ENCODE results near the gene TUBA1C.
"Not testable (repeated sequence)": the region's sequence is repeated elsewhere in the genome, so short reads cannot be mapped to it uniquely, and the experiment has no call there.

TUBA1C gene

GRCh38 chr12:49283541-49284429, 18.9 kb downstream of the TUBA1C start:
- DNase-seq: no peak

- DNase-seq: no peak
These were observed 19.8 kb downstream of the TUBA1C start for GRCh38 chr12:49284672-49285071.

- DNase-seq: no peak
These were observed 23.0 kb downstream of the TUBA1C start for GRCh38 chr12:49287876-49288275.

DNA sequence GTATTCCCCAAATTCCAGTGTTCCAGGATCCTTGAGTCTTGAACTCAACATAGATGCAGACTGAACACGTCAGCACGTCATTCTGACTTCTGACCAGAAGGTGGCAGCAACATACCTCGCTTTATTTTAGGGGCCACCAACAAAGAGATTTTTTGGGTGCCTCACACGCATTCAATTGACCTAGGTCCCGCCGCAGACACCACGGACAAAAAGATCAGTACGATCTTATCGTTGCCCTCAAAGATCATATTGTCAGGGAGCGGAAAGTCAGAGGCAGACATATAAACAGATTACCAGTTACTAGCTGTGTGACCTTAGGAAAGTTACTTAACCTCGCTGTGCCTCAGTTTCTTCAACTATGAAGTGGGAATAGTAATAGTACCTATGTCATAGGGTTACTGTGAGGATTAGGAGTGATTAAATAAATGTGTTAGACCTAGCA, 23.6 kb downstream of the TUBA1C start:
- DNase-seq: peak; percentile 75

DNA sequence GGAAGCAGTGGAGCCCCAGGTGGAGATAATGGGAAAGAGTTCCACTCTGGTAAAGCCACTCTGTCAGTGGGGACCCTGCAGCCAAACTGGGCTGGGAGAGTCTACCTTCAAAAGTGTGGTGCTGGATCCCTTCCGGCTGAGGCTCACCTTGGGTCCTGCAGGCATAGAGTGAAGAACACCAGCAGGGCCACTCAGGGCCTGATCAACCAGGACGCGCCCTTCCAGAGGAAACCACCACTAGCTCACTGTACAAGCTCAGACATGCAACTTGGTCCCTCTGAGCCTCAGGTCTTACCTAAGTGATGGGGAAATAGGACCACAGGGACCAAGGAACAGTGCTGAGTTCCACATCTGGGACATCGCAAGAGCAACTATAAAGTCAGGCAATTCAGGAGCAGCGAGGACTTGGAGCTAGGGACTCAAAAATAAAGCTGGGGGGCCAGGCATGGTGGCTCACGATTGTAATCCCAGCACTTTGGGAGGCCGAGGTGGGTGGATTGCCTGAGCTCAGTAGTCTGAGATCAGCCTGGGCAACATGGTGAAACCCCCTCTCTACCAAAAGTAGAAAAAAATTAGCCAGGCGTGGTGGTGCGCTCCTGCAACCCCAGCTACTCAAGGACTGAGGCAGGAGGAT, 24.2 kb downstream of the TUBA1C start:
- DNase-seq: no peak

- no peak for DNase-seq
These were observed 27.8 kb downstream of the TUBA1C start for GRCh38 chr12:49292729-49293055.

DNA sequence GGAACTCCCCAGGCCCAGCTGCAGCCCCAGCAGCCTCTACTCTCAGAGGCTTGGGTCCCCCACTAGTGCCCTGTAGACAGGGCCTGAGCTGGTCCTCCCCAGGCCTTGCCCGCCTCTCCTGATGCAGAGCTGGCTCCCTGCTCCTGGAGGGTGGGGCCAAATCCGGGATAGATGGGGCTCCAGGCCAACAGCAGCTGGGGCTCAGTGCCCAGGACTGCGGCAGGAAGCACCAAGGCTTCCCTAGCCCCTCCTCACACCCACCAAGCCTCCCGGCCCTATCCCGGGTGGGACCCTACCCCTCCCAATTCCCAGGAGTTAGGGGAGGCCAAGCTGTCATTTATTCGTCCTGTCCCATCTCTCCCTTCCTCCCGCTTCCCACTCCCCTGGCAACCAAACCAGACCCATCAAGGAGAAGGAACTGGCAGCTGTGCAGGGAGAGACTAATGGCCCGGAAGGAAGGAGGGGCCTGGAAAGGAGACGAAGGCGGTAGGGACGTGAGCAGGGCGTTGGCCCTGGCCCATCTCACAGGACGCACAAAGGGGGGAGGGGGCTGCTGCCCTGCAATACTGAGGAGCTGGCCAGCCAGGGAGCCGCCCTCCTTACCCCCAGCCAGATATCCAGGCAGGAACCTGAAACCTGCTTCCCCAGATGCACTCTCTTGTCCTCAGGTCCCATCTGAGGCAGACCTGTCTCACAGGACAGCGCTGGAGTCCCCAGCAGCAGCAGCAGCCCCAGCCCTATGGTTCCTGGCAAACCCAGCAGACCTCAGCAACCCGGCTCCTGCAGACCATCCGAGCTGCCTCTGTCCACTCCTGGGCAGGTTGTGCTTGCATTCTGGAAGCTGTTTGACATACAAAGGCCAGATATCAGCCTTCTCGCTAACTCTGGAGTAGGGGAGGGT, 28.4 kb downstream of the TUBA1C start:
- DNase-seq: no peak

- no peak for DNase-seq
These were observed 29.4 kb downstream of the TUBA1C start for GRCh38 chr12:49294086-49294803.

- DNase-seq: no peak
These were observed 29.9 kb downstream of the TUBA1C start for GRCh38 chr12:49294804-49295081.

GRCh38 chr12:49295082-49295936, 30.4 kb downstream of the TUBA1C start, which contains the start of gene PRPH:
PRPH (plus strand) TSS chr12:49295147; CDS start chr12:49295201, 54 bp downstream.
- DNase-seq: no peak

GRCh38 chr12:49296034-49296835, 31.4 kb downstream of the TUBA1C start:
- DNase-seq: peak; percentile 72

GRCh38 chr12:49296836-49297694, 32.2 kb downstream of the TUBA1C start:
- DNase-seq: peak; percentile 31

DNA sequence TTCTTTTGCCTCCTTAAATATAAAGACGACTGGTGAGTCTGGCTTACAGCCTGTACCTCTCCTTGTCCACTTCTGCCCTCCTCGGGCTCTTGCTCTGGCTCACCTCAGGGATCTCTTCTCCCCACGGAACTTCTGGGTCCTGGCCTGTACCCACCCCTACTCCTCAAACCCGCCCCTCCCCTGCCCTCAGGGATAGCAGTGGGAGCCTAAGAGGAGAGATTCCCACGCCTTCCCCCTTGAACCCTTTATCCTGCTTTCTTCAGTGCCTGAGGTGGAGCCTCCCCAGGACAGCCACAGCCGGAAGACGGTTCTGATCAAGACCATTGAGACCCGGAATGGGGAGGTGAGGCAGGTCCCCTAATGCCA, 32.8 kb downstream of the TUBA1C start:
- DNase-seq: no peak

- no peak for DNase-seq
These were observed 33.3 kb downstream of the TUBA1C start for GRCh38 chr12:49298160-49298559.

DNA sequence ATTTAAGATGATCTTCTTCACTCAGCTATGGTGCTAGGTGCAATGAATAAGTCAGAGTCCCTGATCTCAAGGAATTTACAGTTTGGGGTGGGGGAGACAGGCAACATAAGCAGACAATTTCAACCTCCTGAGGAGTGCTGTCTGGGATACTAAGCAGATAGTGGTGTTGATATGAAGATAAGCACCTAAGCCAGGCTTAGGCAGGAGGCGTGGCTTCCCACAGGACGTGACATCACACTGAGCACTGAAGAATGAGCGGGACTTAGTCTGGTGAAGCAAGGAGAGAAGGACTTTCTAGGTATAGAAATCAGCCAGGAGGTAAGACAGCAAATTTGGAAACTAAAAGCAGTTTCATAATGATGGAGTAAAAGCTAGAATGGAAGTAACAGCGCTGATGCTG, 36.9 kb downstream of the TUBA1C start:
- DNase-seq: no peak

DNA sequence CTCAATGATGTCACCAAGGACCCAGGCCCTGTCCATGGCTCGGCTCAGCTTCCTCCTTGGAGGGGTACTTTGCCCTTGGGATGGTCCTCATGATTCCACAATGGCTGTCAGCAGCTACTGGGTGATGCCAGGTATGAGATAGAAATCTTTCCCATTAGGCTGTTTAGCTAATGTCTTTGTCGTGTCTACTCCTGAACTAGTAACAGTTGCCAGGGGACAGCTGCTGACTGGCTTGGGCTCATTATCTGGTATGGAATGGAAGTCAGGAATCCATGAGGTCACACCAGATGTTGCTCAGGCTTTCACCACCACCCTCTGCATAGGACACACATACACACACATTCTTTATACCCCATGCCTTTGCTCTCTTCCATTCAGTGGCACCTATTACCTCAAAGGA, 39.3 kb downstream of the TUBA1C start:
- DNase-seq: no peak

DNA sequence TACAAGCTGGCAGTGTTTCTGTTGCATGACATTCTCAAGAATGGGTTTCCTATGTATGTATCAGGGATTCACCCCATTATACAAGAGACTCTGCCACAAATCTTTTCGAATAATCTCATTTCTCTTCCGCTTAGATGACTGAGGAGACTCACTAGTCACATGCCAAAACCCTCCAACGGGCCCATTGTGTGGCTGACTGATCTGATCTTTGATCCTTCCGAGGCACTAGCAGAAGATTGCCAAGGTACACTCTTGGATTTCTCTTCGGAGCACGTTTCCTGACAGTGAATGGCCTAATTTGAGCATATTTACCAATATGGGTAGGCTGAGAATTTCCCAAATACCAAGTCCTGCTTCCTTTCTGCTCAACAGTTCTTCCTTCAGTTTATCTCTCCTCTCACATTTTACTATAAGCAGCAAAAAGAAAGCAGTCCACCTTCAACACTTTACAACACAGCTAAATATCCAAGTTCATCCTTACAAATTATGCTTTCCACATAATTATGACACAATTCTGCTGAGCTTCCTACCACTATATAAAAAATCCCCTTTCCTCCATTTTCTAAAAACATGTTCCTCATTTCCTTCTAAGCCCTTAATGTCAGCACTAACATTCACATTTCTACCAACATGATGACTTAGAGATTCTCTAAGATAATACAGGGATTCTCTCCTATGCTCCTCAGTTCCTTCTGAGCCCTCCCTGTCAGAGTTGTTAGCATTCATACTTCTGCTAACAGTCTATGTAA, 41.1 kb downstream of the TUBA1C start:
- DNase-seq: no peak

DNA sequence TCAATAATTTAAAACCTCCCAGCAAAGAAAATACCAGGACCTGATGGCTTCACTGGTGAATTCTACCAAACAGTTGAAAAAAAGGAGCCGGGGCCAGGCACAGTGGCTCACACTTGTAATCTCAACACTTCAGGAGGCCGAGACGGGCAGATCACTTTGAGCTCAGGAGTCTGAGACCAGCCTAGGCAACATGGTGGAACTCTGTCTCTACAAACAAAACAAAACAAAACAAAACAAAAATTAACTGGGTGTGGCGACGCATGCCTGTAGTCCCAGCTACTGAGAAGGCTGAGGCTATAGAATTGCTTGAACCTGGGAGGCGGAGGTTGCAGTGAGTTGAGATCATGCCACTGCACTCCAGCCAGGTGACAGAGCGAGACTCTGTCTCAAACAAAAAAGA, 44.5 kb downstream of the TUBA1C start:
- DNase-seq: no peak

DNA sequence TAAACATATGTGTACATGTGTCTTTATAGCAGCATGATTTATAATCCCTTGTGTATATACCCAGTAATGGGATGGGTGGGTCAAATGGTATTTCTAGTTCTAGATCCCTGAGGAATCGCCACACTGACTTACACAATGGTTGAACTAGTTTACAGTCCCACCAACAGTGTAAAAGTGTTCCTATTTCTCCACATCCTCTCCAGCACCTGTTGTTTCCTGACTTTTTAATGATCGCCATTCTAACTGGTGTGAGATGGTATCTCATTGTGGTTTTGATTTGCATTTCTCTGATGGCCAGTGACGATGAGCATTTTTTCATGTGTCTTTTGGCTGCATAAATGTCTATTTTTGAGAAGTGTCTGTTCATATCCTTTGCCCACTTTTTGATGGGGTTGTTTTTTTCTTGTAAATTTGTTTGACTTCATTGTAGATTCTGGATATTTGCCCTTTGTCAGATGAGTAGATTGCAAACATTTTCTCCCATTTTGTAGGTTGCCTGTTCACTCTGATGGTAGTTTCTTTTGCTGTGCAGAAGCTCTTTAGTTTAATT, 45.6 kb downstream of the TUBA1C start:
- DNase-seq: not testable (repeated sequence)

Data from CD4-positive, alpha-beta T cell treated with Interleukin-6 for 4 hours (primary cell).